ENCODE results near the gene TDP2.
"Not testable (repeated sequence)": the region's sequence is repeated elsewhere in the genome, so short reads cannot be mapped to it uniquely, and the experiment has no call there.

Gene TDP2

GRCh38 chr6:24680582-24680981, 13.9 kb upstream of the TDP2 start:
- no peak for DNase-seq (ENCODE audit: low spot score)

GRCh38 chr6:24678792-24679352, 12.2 kb upstream of the TDP2 start:
- not testable (repeated sequence) for DNase-seq (ENCODE audit: low spot score)

DNA sequence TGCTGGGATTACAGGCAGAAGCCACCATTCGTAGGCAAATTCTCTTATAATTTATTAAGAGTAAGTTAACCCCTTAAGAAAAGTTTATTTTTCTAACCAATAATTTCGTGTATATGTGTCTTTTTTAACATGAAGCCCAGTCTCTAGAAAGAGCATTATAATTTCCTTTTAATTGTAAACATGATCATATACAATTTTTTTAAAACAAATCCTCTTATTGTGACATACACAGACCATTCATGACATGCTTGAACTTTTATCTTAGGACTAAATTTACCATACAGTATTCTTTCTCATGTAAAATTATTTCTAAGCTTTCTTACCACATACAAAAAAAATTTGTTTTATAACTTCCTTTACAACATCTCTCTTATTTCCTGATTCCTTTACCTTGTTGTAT, 6.9 kb upstream of the TDP2 start:
- DNase-seq (ENCODE audit: low spot score) = no peak

DNA sequence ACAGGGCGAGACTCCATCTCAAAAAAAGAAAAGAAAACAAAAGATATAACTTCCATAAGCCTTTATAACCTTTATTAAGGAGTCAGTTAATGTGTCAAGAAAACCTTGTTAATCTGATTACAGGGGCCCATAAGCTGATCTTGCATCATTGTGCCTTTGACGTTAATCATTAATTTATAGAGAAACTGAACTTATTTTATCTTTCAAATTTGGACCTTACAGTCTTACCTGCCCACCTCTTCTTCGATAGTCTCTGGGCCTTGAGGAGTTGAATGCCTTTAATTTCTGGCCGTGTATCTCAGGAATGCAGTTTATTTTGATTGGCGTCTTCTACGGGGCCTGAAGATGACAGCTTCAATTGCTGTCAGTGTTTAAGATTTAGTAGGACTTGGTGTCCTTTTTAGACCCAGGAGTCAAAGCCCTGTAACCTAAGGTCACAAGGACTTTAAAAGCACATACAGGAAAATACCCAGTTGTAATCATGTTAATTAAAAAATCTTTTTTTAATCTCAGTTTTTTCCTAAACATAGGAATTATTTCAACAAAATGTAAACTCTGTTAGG, 6.0 kb upstream of the TDP2 start:
- DNase-seq (ENCODE audit: low spot score) = no peak

DNA sequence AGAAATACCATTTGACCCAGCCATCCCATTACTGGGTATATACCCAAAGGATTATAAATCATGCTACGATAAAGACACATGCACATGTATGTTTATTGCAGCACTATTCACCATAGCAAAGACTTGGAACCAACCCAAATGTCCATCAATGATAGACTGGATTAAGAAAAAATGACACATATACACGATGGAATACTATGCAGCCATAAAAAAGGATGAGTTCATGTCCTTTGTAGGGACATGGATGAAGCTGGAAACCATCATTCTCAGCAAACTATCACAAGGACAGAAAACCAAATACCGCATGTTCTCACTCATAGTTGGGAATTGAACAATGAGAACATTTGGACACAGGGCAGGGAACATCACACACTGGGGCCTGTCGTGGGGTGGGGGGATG, 4.4 kb upstream of the TDP2 start:
- not testable (repeated sequence) for DNase-seq (ENCODE audit: low spot score)

GRCh38 chr6:24670492-24670891, 3.8 kb upstream of the TDP2 start:
- not testable (repeated sequence) for DNase-seq (ENCODE audit: low spot score)

DNA sequence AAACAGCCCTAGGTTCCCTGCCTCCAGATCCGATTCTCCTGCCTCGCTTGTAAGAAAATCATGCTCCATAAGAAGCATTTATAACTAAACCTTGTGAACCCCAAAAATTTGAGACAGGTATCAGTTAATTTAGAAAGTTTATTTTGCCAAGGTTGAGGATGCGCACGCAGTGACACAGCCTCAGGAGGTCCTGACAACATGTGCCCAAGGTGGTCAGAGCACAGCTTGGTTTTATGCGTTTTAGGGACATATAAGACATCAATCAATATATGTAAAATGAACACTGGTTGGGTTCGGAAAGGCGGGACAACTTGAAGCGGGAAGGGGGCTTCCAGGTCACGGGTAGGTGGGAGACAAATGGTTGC, 2.3 kb upstream of the TDP2 start:
- DNase-seq (ENCODE audit: low spot score) = no peak

- not testable (repeated sequence) for DNase-seq (ENCODE audit: low spot score)
Observed at GRCh38 chr6:24668066-24668996, 1.6 kb upstream of the TDP2 start.

- DNase-seq (ENCODE audit: low spot score) = no peak
Observed at GRCh38 chr6:24667378-24667803, 692 bp upstream of the TDP2 start.

DNA sequence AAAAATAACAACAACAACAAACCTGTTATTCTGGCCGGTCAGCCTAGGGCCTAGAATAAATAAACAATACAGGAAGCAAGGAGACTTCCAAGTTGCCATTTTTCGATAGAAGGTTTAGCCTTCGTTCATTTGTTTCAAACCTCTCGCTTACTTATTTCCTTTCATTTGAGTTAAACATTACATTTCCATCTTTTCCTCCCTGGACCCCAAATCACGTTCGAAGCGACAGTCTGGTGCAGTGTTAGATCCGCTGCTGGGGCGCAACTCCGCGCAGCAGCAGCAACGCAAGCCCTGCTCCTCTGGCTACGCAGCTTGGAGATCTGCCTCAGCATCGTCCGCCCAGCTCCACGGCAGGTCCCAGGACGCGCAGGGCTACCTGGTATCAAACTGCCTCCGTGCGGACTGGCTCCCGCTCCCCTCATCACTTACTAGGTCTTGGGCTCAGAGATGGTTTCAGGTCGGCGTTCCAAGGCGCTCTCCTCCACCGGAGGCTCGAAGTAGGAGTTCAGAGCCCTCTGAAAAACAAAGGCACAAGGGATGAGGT, 530 bp downstream of the TDP2 start:
- peak; percentile 69 for DNase-seq (ENCODE audit: low spot score)

DNA sequence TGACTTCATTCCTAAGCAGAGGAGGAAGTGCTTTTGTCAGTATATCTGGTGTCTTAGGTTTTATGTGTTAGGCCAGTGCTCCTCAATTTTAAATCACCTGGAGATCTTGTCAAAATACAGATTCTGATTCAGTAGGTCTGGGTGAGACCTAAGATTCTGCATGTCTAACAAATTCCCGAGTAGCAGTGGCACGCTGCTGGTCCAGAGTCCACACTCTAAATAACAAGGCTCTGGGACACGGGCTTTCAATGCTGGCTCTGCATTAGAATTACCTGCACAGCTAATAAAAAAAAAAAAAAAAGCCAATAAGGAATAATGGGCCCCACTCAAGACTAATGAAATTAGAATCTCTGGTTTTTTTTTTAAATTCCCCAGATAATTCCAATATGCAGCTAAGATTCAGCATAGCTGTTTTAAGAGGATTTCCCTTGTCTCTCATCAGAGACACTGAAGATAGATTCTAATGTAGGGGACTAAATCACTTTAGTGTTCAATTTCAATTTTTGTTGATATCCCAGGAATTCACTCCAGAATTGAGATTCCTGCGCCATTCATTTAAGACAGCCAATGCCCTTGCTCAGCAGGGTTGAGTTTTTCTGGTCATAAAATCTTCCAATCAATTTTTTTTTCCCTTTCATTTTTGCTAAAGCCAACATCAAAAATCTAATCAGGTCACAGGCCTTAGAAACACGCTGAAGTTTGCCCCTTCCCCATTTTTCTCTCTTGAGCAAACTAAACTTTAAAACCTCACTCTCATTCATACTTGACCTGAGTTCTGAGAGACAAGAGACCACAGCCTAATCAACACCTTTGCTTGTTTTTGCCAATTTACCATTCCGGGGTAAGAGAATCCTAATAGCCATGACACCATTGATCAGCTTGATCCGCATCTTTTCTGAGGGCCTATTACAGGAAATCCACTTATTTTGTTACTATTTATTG, 2.4 kb downstream of the TDP2 start:
- no peak for DNase-seq (ENCODE audit: low spot score)

GRCh38 chr6:24663189-24663588, 3.5 kb downstream of the TDP2 start:
- no peak for DNase-seq (ENCODE audit: low spot score)

- no peak for DNase-seq (ENCODE audit: low spot score)
Observed at GRCh38 chr6:24662236-24662635, 4.5 kb downstream of the TDP2 start.

DNA sequence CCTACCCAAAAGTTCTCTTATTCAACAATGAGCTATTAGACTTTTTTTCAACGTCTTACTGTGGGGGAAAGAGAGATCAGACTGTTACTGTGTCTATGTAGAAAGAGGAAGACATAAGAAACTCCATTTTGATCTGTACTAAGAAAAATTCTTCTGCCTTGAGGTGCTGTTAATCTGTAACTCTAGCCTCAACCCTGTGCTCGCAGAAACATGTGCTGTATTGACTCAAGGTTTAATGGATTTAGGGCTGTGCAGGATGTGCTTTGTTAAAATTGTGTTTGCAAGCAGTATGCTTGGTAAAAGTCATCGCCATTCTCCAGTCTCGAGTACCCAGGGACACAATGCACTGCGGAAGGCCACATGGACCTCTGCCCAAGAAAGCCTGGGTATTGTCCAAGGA, 4.9 kb downstream of the TDP2 start:
- not testable (repeated sequence) for DNase-seq (ENCODE audit: low spot score)

DNA sequence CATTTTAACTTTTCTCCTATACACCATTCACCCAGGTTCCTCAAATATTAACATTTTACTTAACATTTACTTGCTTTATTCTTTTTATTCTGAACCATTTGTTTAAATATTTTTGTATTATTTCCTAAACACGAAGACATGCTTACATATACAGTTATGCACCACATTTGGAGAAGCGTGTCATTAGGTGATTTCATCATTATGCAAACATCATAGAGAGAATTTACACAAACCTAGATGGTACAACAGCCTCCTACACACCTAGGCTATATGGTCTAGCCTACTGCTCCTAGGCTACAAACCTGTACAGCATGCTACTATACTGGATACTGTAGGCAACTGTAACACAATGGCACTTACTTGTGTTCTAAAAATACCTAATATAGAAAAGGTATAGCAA, 6.6 kb downstream of the TDP2 start:
- DNase-seq (ENCODE audit: low spot score) = no peak

- DNase-seq (ENCODE audit: low spot score) = no peak
Observed at GRCh38 chr6:24659561-24659960, 7.1 kb downstream of the TDP2 start.

DNA sequence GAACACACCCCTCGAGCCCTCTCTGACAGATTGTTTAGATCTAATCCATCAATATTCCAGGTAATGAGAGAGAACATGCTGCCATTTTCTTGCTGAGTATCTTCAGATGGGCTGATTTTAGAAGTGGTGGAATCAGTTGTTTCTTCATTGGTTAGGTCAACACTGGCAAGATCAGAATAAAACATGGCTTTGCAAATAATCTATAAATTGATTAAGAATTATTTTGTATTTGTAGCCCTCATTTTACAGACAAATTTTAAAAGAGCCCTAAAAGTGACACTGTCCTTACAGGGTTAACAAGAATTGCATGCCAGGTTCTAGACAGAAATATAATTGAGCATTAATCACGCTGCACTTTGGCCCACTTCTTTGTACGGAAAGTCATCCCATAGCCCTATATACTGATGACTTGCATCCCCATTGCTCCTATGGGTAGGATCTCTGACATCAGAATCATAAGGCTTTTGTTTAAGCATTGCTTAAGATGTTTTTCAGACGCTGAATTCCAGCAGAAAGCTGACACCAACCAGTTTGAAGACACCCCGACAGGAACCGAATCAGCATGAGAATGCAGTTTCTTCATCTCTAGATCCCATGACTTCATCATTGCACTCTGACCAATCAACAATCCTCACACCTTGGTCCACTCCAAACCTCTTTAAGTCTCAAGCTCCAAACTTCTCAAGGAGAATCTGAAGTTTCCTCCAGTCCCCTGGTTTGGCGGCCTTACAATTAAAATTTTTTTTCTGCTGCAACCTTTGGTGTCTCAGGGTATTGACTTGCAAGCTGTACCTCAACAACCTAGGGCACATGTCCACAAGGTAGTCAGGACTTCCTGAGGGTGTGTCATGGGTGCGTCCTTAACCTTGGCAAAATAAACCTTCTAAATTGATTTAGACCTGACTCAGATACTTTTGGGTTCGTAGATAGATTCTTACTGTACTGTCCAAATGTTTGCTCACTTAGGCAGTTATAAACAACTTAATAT, 7.8 kb downstream of the TDP2 start:
- DNase-seq (ENCODE audit: low spot score) = peak; percentile 85

DNA sequence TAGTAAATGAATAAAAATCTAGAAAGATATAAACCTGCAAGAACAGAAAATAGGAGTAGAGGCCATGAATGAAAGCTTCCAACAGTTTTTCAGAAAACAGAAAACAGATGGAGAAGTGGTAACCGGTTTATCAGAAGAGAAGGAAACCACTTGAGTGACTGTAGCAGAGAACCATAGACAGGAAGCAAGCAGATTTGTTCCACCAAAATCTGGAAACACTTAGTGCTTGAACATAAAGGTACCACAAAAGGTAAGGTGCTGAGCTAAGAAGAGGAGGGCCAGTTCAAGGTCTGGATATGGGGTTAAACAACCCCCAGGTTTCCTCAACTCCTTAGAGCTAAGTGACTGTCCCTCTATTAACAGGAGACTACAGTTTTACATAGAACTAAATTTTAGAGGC, 11.5 kb downstream of the TDP2 start:
- no peak for DNase-seq (ENCODE audit: low spot score)

DNA sequence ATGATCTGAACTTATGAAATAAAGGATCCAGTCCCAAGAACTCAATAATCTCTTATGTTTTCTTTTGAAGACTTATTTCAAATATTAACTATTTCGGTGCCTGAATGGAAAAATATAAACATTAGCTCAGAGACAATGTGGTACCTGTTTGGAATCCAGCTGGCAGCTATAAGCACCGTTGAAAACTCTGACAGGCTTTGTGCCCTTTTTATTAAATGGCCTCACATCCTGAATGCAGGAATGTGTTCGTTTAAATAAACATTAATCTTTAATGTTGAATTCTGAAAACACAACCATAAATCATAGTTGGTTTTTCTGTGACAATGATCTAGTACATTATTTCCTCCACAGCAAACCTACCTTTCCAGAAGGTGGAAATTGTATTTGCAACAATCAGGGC, 16.3 kb downstream of the TDP2 start:
- no peak for DNase-seq (ENCODE audit: low spot score)

- no peak for DNase-seq (ENCODE audit: low spot score)
Observed at GRCh38 chr6:24649691-24650090, 17.0 kb downstream of the TDP2 start.

GRCh38 chr6:24648276-24648675, 18.4 kb downstream of the TDP2 start:
- DNase-seq (ENCODE audit: low spot score) = no peak

Data from hematopoietic multipotent progenitor cell treated with erythropoietin and hydrocortisone succinate and interleukin-3 and kit ligand, for 17 days (in vitro differentiated cells).